DMS 273 (cell line): ENCODE data around the gene DMRT2.
A peak's percentile ranks its signal among the peaks of the same experiment; 100 is the strongest.

Experiments
- DNase-seq: peaks from one replicate; lab custom pipeline; 2025; ENCODE audit not compliant: unreplicated experiment; lab: John Stamatoyannopoulos, UW

Gene DMRT2

DNA sequence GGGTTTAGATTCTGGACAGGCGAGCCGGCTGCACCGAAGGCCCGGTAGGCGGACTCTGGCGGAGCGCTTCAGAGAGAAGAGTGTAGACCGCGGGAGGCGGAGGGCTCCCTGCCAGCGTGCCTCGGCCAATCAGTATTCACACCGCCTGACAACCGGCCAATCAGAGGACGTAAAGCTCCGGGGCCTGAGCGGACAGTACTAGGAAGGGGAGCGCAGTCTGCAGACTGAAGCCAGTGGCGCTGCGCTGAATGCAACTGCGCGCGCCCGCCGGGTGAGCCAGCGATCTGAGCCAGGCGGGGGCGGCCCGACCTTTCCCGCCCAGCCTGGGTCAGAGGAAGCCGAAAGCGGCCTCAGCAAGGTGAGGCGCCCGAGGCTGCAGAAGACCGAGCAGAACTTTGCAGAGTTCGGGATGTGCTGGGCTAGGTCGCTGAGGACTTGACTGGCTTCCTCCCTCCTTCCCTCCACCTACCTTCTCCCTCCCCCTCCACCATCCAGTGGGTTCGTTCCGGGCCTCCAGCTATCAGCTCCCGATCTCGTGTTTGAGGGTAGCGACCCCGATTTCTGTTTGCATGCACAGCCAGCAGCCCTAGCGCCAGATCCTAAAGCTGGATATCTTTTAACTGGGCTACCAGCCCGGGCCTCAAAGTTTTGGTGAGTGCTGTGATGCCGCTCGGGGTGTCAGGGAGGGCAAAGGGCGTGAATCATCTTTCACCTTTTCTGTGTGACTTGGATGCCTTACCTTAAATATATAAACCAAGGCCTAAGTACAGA is at the start of gene DMRT2:
Gene DMRT2 (plus strand): TSS at position 233 of the 771 bp plus-strand sequence. CDS start 1,257 bp downstream, outside the sequence.
- DNase-seq, result peak; percentile 84

DNA sequence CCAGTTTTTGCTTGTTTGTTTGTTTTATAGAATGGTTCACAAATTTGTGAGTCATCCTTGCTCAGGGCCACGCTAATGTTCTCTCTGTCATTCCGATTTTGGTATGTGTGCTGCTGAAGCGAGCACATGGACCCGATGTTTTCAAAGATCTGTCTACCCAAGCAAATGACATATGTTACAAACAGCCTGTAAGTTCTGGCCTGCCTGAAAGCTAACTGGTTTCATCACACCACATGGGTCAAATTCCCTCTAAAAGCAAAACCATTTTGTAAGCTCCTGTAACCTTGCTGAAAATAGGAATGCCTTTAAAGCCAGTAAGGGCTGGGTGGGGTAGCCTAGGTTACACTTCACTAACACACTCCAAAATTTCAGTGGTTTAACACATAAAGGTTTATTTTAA is 48.3 kb upstream of the DMRT2 start:
- no peak for DNase-seq

DNA sequence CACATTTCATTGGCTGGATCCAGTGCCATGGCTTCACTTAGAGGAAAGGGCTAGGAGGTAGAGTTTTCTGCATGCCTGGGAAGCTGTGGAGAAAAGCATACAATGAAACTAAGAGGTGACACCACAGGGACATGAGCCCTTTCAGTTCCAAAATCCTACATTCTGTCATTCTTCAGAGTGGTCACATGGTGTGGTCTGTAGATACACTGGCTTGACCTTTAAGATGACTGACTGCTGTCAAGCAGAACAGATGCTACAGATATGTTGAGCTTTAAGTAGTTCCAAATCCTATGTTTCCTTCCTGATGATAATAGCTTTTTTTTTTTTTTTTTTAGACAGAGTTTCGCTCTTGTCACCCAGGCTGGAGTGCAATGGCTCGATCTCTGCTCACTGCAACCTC is 47.5 kb upstream of the DMRT2 start:
- DNase-seq, result no peak

DNA sequence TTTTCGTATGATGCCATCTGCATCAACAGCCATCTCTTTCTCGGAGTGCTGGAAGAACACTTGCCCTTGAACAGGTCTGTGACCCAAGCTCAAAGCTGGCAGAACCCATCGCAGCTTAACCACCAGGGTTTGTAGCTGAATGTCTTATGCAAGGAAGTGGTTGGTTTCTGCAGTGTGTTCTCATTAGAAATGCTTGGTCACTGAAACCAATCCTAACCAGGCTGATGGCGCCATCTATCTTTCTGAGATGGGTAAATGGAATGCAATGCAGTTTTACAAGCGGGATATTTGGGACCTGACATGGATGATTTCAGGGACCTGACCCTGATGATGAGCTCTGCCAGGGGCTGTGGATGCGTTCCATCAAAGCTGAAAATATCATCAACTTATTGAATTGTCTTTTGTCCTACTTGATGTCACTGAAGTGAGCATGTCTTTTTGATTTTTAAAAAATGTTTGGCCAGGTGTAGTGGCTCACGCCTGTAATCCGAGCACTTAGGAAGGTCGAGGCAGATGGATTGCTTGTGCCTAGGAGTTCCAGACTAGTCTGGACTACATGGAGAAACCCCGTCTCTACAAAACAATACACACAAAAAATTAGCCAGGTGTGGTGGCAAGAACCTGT is 45.0 kb upstream of the DMRT2 start:
- DNase-seq, result peak; percentile 56

DNA sequence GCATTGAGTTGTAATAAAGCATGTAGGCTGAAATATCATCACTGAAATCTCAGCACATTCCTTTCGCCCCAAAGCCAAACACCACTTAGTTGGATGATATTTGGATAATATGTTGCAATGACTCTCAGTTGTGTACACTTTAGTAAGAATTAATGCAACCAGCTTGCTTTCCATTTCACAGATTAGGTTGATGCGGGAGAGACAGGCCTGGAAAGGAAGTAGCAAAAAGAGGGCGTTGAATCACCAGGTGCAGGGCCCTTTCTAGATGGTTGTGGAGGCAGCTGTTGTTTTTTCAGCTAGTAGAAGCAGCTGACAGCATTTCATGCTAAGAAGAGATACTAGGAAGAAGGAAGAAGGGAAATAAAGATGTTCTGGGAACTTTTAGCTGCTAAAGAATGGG is 42.8 kb upstream of the DMRT2 start:
- no peak for DNase-seq

DNA sequence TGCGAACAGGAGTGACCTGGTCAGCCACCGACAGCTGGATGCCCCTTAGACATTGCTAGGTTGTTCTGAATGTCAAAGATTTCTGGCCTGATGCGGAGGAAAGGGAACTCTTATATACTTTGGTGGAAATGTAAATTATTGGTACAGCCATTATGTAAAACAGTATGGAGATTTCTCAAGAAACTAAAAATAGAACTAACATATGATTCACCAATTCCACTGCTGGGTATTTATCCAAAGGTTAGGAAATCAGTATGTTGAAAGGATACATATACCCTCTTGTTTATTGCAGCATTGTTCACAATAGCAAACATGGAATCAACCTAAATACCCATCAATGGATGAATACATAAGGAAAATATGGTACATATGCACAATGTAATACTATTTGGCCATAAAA is 41.9 kb upstream of the DMRT2 start:
- no peak for DNase-seq

DNA sequence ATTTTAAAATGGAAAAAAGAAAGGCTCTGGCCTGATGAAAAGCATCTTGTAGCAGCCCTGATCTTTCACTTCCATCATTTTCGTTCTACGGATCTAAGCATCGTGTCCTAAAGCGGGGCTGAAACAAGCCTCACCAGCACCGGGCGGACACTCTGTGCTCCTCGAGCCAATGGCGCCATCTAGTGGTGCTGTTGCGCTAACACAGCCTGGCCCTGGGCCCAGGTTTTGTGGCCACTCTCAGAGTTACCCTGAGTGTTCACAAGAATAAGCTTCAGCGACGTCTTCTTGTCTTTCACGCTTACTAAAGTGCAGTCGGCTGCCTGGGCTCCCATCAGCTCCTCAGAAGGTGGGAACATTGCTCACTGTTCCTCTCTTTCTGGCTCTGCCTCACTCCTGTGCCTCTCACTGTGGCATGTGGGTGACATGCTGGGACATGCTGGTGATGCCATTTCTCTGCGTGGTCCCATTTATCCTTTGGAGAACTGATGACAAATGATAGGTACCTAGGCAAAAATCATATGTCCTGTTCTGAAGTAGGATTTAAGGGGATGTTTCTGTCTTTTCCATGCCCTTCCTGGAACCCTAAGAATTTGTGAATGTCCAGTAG is 41.0 kb upstream of the DMRT2 start:
- DNase-seq, result peak; percentile 88

DNA sequence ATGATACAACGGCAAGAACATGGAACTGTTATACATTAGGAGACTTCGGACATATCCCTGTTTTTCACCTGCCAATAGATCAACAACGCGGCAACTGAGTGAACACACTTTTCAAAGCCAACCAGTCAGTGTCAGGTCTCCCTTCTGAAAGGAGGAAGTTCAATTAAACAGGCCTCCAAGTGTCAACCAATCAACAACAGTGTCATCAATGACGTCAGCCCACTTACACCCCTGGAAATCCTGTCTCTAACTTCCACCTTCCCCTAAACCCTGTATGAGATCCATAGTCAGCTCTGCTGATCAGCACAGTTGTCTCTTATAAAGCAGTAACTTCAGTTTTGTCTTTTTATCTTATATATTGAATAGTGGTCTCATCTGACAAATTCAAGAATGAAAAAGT is 37.1 kb upstream of the DMRT2 start:
- no peak for DNase-seq

DNA sequence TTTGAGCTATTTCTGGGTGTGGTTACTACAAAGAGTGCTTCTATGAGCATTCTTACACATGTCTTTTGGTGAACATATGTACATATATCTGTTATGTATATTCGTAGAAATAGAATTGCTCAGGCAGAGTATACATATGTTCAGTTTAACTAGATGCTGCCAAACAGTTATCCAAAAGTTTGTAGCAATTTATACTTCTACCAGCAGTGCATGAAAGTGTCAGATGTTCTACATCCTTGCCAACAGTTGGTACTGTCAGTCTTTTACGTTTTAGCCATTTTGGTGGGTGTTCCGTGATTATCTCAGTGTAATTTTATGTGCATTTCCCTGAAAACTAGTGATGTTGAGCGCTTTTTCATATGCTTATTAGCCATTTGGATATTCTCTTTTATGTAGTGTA is 35.9 kb upstream of the DMRT2 start:
- DNase-seq, result no peak

DNA sequence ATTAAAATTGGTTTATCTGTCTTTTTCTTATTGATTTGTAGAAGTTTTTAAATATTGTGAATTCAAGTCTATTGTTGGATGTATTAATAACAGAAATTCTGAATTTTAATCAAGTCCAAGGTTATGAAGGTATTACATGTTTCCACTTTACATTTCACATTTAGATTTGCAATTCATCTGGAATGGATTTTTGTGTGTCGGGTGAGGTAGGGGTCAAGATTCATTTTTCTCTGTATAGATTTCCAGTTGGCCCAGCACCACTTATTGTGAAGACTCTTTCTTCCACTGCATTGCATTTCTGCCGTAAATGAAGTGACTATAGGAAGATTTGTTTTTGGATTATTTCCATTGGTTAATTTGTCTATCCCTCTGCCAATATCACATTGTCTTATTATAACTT is 35.5 kb upstream of the DMRT2 start:
- DNase-seq, result no peak

DNA sequence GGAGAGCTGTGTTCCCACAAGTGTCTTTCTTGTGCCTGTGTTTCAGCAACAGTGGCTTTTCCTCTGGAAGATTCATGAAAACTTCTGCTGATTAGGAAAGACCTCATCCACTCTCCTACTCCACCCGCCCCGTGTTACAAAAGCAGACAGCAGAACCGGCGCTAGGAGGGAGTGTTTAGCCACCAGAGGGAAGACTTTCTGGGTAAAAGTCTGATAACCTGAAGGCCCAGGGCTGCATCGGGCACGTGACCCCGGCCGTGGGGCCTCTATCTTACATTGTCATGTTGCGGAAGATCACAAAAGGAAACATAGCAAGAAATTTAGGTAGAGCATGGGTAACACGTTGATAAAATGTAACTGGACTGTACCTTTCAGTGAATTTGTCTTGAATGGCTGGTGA is 32.0 kb upstream of the DMRT2 start:
- peak; percentile 28 for DNase-seq

DNA sequence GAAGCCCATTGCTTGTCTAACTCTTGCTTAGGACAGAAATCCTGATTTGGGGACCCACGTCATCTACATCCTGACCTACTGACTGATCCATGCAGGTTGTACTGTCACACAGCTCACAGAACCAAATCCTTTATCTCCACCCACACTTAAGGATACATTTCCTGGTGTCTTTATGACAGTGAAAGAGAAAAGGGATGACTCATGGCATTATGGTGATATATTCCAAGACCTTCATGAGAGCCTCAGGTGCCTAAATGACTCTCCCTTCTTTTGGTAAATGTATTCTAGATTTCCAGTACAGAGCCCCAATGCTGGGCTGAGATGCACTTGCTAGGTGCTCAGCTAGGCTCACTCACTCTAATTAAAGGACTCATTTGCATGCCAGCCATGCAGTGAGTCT is 26.0 kb upstream of the DMRT2 start:
- no peak for DNase-seq

DNA sequence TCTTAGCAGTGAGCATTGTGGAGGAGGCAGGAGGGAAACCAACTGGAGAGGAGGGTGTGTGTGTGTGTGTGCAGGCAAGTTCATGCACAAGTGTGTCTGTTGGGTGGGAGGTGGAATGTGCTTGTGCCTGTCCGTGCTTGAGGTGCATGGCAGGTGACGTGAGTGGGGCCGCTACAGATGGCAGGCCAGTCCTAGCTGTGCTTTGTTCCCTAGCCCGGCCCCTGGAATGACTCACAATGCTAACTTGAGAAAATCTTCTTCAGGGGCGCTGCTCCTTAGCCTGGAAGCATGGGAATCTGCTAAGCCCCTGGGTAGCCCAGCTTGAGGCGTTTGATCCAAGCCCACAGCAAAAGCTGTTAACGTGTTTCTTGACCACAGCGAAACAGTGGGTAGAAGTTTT is 25.0 kb upstream of the DMRT2 start:
- DNase-seq, result no peak

DNA sequence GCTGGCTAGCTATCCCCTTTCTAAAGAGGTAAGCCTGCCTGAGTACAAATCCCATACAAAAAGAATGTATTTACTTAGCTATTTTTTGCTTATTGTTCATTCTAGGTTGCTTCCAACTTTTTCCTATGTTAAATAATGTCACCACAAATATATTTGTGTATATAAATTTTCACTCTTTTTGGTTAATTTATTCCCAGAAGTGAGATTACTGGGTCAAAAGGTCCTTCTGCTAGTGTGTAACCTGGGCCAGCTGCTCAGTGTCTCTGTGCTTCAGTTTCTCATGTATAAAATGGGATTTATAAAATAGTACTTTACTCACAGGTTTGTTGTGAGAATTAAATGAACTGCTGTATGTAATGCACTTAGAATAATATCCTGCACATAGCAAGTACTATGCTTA is 23.9 kb upstream of the DMRT2 start:
- no peak for DNase-seq

DNA sequence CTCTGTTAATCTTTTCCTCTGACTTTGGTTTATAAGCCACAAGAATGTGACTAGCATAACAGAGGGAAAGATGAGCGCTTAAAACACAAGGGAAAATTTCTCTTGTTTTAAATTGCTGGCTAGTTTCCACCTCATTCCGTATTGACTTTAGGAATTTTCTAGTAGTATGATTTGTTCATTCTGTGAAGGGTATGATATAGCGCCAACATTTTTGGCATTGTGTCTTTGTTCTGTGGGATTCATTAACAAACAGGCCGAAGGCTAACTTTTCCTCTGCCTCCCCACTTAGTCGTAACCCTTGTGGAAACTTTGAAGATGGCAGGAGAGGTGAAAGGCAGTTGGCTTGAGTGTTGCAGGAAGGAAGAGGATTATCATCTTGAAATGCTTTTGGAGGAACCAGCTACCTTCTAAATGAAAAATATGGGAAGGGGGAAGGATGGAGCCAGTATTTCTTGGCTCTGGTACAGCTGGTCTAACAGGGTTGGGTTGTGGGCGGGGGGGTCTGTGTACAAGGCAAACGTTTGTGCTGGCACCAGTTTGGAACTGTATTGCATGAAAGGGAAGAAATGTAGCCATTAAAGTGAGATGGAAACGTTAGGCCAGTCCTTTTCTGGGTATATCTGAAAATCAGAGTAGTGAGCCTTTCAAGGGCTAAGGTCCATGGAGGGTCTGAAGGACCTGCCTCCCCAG is 21.5 kb upstream of the DMRT2 start:
- DNase-seq, result no peak

DNA sequence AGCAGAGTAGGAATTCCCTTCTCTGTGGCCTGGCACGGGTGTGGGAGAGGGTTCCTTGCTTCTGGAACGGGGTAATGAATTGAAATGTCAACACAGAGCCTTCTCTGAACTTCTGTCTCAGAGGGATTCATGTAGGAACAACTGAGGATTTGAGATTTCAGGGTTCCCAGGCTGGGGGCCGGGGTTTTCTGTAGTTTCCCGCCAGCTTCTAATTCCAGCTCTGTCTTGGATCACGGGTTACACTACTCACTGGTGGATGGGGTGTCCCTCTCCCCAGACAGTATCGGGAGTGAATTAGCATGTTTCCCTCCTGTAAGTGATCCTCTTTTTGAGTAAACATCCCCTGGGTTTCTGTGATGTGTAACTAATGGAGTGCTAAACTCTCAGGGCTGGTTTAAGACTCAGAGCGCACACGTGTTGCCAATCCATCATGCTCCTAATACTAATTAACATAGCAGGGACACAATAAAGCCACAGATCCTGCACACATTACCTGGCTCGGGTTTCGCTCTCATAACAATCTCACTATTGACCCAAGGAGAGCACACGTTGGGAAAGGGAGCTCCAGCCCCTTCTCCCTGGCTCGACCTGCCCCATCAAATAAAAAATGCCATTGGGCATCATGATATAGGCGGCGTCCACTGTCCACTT is 18.1 kb upstream of the DMRT2 start:
- DNase-seq, result no peak

DNA sequence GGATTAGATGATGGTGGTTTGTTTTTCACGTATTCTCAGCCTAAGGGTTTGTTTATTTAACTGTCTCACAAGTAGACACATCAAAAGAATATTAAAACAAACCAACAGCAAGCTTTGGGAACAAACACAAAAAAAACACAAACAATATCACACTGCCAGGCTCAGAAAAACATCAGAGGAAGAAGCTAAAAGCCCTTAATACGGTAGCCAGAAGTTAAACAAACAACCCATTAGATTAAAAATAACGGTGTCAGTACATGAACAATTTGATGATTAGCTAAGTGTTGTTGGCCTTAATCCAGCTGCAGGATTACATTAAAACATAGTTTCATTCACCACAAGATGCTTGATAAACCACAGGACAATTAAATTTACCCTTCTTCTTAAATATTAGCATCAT is 15.9 kb upstream of the DMRT2 start:
- no peak for DNase-seq

DNA sequence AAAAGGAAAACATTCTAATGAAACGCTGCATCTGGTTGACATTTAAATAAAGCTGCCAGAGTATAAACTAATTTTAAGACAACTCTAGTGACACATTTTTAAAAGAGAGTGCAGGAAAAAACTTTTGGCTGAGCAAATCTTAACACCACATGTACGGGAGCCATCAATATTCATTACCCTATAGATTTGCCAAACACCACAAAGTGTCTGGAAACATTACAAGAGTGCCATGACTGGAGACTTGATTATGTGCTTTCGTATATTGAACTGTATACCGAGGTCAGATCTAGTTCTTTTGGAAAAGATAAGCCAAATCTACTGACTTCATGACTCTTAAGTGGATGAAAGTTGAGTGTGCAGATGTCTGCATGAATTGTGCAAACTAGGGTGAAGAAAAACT is 10.6 kb upstream of the DMRT2 start:
- no peak for DNase-seq

DNA sequence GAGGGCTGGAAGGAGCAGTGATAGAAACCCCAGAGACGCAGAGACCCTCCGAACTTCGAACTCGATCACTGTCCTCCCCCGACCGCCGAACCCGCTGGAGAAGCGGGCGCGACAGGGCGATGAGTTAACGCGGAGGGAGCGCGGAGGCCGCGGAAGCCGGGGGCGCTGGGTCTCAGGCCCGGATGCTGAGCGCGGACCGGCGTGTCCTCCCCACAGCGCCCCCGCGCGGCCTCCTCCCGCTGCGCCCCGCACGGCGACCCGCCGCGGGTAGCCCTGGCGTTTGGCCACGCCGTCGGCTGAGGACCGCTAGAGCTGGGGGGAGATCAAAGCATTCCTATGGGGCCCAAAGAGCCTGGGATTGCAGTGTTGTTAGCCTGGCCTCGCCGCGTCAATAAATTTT is 7.7 kb upstream of the DMRT2 start:
- peak; percentile 10 for DNase-seq

DNA sequence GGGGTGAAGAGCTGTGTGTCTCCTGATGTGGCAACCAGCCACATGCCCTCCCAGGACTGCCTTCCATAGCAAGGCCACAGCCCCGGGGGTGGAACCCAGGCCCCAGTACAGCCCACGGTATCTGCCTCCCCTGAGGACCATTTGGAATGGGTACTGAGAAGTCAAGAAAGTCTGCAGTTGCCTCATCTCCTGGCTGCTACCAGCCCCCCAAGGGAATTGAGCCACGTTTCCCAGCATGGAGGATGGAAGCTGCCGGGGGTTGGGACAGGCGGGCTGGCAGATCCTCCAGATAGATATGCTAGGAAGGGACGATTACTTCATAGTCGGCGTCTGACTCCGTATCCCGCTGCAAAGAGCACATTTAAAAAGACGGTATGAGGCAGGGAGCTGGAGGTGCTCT is 5.5 kb upstream of the DMRT2 start:
- no peak for DNase-seq
